ENCODE data around the gene ADAMTSL1. TPM values are rescaled to one million over a fixed set of nuclear protein-coding genes. Genes with fewer than 3 reads are reported as not detected.

The ADAMTSL1 gene
- total RNA-seq, 1 experiment from 2014 or later = not detected

DNA sequence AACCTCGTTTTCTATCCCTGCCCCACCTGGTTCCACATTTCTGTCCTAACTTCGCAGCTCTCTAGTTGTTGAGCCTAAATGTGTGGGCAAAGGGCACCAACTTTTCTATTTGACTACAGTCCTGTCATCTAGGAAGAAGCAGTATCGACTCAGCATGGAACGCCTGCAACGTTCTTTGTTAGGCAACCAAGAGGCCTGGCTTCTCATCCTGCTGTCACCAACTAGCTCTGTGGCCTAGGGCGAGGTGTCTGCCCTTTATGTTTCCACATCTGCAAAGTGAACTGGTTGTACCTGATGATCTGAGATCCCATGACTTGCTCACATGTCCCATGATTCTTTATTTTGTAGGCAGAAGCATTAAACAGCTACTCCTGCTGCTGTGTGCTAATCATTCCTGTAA lies 248.9 kb downstream of the ADAMTSL1 start:
- Histone ChIP-seq H3K4me1 (ENCODE audit: control insufficient read depth in 1 of 2, insufficient read depth in 2 of 2, low read length in 2 of 2) (no peaks in the 10 kb centered on the region), H2AFZ (ENCODE audit: low read depth, low read length, poor library complexity, severe bottlenecking) (no peak overlapping the region), H3K9ac (ENCODE audit: low read length) (no peak overlapping the region), H4K20me1 (ENCODE audit: insufficient read depth) (no peaks in the 10 kb centered on the region), H3K36me3 (ENCODE audit: control insufficient read depth in 1 of 2, insufficient read depth in 2 of 2, low read length in 2 of 2) (no peaks in the 10 kb centered on the region), H3K79me2 (ENCODE audit: insufficient read depth, low read length) (no peaks in the 10 kb centered on the region), H3K4me2 (ENCODE audit: low read length) (no peak overlapping the region), H3K27ac (ENCODE audit: low read depth, low read length) (no peak overlapping the region), H3K9me2 (ENCODE audit: insufficient read depth) (no peaks in the 10 kb centered on the region), H3K4me3 (replicated peaks in 1 of 2; ENCODE audit: low read depth in 1 of 2, low read length in 2 of 2) (no peak overlapping the region), H3K27me3 (ENCODE audit: insufficient read depth, low read length) (peaks cover 7% of the 10 kb centered on the region; the same call in 1 of the 2 replicates), H3K9me3 (ENCODE audit: control insufficient read depth in 1 of 2, insufficient read depth in 1 of 2, low read depth in 1 of 2, low read length in 2 of 2) (no peaks in the 10 kb centered on the region)
- ATAC-seq (no peak), DNase-seq (ENCODE audit: low read depth, low spot score) (no peak)
- ChIA-PET POLR2A (no interaction called here), RAD21 (ENCODE audit: low non-redundant PET in 1 of 2, low total read pairs in 2 of 2, uncharacterized antibody in 2 of 2, unreplicated experiment in 2 of 2) (no interaction called here), CTCF (no interaction called here)
- BruUV-seq (replicated peaks) = no TSS peak
- intact Hi-C loops (cut with micrococcal nuclease) = no loop called here
- TF ChIP-seq SRF (IDR thresholded peaks at IDR 0.05; ENCODE audit: low read depth) (no peak), RAD21 (IDR thresholded peaks at IDR 0.05; ENCODE audit: low read depth) (no peak)

DNA sequence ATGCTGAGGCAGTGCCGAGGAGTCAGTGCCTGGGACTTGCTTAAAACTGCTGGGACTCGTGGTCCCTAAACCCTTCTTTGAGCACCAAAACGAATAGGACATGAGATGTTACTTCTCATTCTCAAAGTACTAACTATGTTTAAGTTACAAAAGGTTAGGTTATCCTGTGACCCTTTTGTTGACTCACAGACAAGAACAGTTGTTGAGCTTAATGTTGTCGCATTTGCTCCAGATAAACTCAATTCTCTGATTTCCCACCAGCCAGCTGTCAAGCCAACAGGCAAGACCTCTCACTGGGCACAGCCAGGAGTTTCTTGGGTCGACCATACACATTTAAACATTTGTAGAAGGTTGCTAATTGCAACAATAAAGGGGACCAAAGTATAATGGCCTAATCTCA lies 249.4 kb downstream of the ADAMTSL1 start:
- CTCF ChIA-PET = no interaction called here
- Histone ChIP-seq H3K9me2 (ENCODE audit: insufficient read depth) (no peaks in the 10 kb centered on the region), H3K79me2 (ENCODE audit: insufficient read depth, low read length) (no peaks in the 10 kb centered on the region), H2AFZ (ENCODE audit: low read depth, low read length, poor library complexity, severe bottlenecking) (no peak overlapping the region), H4K20me1 (ENCODE audit: insufficient read depth) (no peaks in the 10 kb centered on the region), H3K4me1 (ENCODE audit: control insufficient read depth in 1 of 2, insufficient read depth in 2 of 2, low read length in 2 of 2) (no peaks in the 10 kb centered on the region), H3K36me3 (ENCODE audit: control insufficient read depth in 1 of 2, insufficient read depth in 2 of 2, low read length in 2 of 2) (no peaks in the 10 kb centered on the region), H3K9ac (ENCODE audit: low read length) (no peak overlapping the region), H3K27ac (ENCODE audit: low read depth, low read length) (no peak overlapping the region), H3K4me3 (replicated peaks in 1 of 2; ENCODE audit: low read depth in 1 of 2, low read length in 2 of 2) (no peak overlapping the region), H3K4me2 (ENCODE audit: low read length) (no peak overlapping the region), H3K27me3 (ENCODE audit: insufficient read depth, low read length) (peaks cover 7% of the 10 kb centered on the region; the same call in 1 of the 2 replicates), H3K9me3 (ENCODE audit: control insufficient read depth in 1 of 2, insufficient read depth in 1 of 2, low read depth in 1 of 2, low read length in 2 of 2) (no peaks in the 10 kb centered on the region)
- no peak for ATAC-seq
- RAD21 ChIA-PET (ENCODE audit: low non-redundant PET in 1 of 2, low total read pairs in 2 of 2, uncharacterized antibody in 2 of 2, unreplicated experiment in 2 of 2) = no interaction called here
- POLR2A ChIA-PET = no interaction called here
- DNase-seq (ENCODE audit: low read depth, low spot score) = no peak
- BruUV-seq (replicated peaks) = no TSS peak
- intact Hi-C loops (cut with micrococcal nuclease) = no loop called here
- no peak for TF ChIP-seq JUND (IDR thresholded peaks at IDR 0.05)
- no peak for TF ChIP-seq YY1 (IDR thresholded peaks at IDR 0.05; ENCODE audit: extremely low read depth, insufficient replicate concordance, low read depth, low read length)
- TF ChIP-seq, protein P1, sequence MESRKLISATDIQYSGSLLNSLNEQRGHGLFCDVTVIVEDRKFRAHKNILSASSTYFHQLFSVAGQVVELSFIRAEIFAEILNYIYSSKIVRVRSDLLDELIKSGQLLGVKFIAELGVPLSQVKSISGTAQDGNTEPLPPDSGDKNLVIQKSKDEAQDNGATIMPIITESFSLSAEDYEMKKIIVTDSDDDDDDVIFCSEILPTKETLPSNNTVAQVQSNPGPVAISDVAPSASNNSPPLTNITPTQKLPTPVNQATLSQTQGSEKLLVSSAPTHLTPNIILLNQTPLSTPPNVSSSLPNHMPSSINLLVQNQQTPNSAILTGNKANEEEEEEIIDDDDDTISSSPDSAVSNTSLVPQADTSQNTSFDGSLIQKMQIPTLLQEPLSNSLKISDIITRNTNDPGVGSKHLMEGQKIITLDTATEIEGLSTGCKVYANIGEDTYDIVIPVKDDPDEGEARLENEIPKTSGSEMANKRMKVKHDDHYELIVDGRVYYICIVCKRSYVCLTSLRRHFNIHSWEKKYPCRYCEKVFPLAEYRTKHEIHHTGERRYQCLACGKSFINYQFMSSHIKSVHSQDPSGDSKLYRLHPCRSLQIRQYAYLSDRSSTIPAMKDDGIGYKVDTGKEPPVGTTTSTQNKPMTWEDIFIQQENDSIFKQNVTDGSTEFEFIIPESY (IDR thresholded peaks at IDR 0.05; ENCODE audit: extremely low read depth, insufficient replicate concordance, low read length) = no peak
- no peak for TF ChIP-seq TCF7L2 (IDR thresholded peaks at IDR 0.05; ENCODE audit: borderline replicate concordance, extremely low read depth, insufficient read depth, insufficient read length)
- TF ChIP-seq EGR1 (IDR thresholded peaks at IDR 0.05; ENCODE audit: low read depth) = no peak
- TF ChIP-seq, protein P2, sequence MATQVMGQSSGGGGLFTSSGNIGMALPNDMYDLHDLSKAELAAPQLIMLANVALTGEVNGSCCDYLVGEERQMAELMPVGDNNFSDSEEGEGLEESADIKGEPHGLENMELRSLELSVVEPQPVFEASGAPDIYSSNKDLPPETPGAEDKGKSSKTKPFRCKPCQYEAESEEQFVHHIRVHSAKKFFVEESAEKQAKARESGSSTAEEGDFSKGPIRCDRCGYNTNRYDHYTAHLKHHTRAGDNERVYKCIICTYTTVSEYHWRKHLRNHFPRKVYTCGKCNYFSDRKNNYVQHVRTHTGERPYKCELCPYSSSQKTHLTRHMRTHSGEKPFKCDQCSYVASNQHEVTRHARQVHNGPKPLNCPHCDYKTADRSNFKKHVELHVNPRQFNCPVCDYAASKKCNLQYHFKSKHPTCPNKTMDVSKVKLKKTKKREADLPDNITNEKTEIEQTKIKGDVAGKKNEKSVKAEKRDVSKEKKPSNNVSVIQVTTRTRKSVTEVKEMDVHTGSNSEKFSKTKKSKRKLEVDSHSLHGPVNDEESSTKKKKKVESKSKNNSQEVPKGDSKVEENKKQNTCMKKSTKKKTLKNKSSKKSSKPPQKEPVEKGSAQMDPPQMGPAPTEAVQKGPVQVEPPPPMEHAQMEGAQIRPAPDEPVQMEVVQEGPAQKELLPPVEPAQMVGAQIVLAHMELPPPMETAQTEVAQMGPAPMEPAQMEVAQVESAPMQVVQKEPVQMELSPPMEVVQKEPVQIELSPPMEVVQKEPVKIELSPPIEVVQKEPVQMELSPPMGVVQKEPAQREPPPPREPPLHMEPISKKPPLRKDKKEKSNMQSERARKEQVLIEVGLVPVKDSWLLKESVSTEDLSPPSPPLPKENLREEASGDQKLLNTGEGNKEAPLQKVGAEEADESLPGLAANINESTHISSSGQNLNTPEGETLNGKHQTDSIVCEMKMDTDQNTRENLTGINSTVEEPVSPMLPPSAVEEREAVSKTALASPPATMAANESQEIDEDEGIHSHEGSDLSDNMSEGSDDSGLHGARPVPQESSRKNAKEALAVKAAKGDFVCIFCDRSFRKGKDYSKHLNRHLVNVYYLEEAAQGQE (IDR thresholded peaks at IDR 0.05; ENCODE audit: low read depth) = no peak
- TF ChIP-seq EZH2 (IDR thresholded peaks at IDR 0.05) = no peak
- TF ChIP-seq POLR2AphosphoS5 (IDR thresholded peaks at IDR 0.05; ENCODE audit: low read depth, low read length) = no peak
- TF ChIP-seq ZNF274 (IDR thresholded peaks at IDR 0.05; ENCODE audit: low read depth, low read length) = no peak
- no peak for TF ChIP-seq CEBPB (IDR thresholded peaks at IDR 0.05; ENCODE audit: low read depth)
- no peak for TF ChIP-seq FOSL1 (IDR thresholded peaks at IDR 0.05; ENCODE audit: low read depth)
- TF ChIP-seq, protein P3, sequence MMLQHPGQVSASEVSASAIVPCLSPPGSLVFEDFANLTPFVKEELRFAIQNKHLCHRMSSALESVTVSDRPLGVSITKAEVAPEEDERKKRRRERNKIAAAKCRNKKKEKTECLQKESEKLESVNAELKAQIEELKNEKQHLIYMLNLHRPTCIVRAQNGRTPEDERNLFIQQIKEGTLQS (IDR thresholded peaks at IDR 0.05) = no peak
- TF ChIP-seq SRF (IDR thresholded peaks at IDR 0.05; ENCODE audit: low read depth) = no peak
- TF ChIP-seq CBX3 (IDR thresholded peaks at IDR 0.05; ENCODE audit: low read depth) = no peak
- TF ChIP-seq SP1 (IDR thresholded peaks at IDR 0.05; ENCODE audit: low read depth) = no peak
- TF ChIP-seq SIN3A (IDR thresholded peaks at IDR 0.05; ENCODE audit: low read depth) = no peak
